OCI-LY7 (cell line): Measurements from ENCODE around the gene TXNDC8.

Experiments used
- EZH2phosphoT487 ChIP-seq: fragments of 200-600 bp; sonication (generic); IDR thresholded peaks from 2 replicates; pipeline ENCODE4 v1.6.1; 2018; ENCODE audit warnings: low read depth, borderline replicate concordance, mild to moderate bottlenecking, mixed run types, antibody characterized with exemption, low read length, moderate library complexity, mixed read lengths
- TF ChIP-seq, protein P1 (sequence below): fragments of 200-600 bp; sonication (generic); conservative IDR thresholded peaks from 2 replicates; pipeline ENCODE4 v1.5.1; 2014; ENCODE audit warnings: mild to moderate bottlenecking, antibody characterized with exemption, low read length, moderate library complexity, mixed read lengths

- no peak for TF ChIP-seq EZH2phosphoT487
- TF ChIP-seq, protein P1, sequence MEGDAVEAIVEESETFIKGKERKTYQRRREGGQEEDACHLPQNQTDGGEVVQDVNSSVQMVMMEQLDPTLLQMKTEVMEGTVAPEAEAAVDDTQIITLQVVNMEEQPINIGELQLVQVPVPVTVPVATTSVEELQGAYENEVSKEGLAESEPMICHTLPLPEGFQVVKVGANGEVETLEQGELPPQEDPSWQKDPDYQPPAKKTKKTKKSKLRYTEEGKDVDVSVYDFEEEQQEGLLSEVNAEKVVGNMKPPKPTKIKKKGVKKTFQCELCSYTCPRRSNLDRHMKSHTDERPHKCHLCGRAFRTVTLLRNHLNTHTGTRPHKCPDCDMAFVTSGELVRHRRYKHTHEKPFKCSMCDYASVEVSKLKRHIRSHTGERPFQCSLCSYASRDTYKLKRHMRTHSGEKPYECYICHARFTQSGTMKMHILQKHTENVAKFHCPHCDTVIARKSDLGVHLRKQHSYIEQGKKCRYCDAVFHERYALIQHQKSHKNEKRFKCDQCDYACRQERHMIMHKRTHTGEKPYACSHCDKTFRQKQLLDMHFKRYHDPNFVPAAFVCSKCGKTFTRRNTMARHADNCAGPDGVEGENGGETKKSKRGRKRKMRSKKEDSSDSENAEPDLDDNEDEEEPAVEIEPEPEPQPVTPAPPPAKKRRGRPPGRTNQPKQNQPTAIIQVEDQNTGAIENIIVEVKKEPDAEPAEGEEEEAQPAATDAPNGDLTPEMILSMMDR: no peak
Observed at GRCh38 chr9:110258690-110259091, 79.0 kb downstream of the TXNDC8 start.
